ENCODE data around the gene HTR5A.

GRCh38 chr7:155108144-155108901 is 38.2 kb downstream of the HTR5A start:
- TF ChIP-seq ZBTB10 (tag by site-specific recombination; IDR thresholded peaks at IDR 0.05): no peak
- no peak for TF ChIP-seq REST (tag by site-specific recombination; IDR thresholded peaks at IDR 0.05)

Measured in HEK293 (cell line).